Sciatic nerve (tissue), 2 donors: ENCODE results near the gene ANXA2. TPM values are rescaled to one million over a fixed set of nuclear protein-coding genes. Genes with fewer than 3 reads are reported as not detected.
"Not testable (repeated sequence)": the region's sequence is repeated elsewhere in the genome, so short reads cannot be mapped to it uniquely, and the experiment has no call there.

ENCODE experiments used
- ATAC-seq: fragments of 200-7000 bp; cut with Tn5 transposase; one replicate; pipeline ENCODE4 v1.9.1; 2020; ENCODE audit warnings: mild to moderate bottlenecking, moderate library complexity
- DNase-seq: peaks from one replicate; pipeline ENCODE4 v3.0.0-alpha.2; 2020; ENCODE audit warnings: low spot score
- intact Hi-C: fragments of 100-400 bp; cut with DNase I; formaldehyde crosslinking; loops from one replicate; pipeline ENCODE4 v1.14.2; 2022
- total RNA-seq: library from RNA; stranded (reverse); fragmentation: NEBNext Ultra II Directional; extraction: Animal tissue kit (Norgen Biotek cat#: 25700); gene quantifications from one replicate; pipeline ENCODE4 v1.2.1, GENCODE V29; 2021
- donor health status: DM: no; HTN: no; CAD: no.
- donor health status: DM: no; HTN: no; CAD: no.

Gene ANXA2
- total RNA-seq, 1 donor from 2014 or later, result 904 TPM

GRCh38 chr15:60412807-60413206 lies 15.0 kb upstream of the ANXA2 start:
- intact Hi-C loops, DNase-seq, ATAC-seq: not testable (repeated sequence)

GRCh38 chr15:60411774-60412425 lies 14.1 kb upstream of the ANXA2 start:
- DNase-seq (no peak), ATAC-seq (no peak)
- intact Hi-C loops, result no loop called here

- intact Hi-C loops, ATAC-seq, DNase-seq: not testable (repeated sequence)
These were observed 12.6 kb upstream of the ANXA2 start for GRCh38 chr15:60410350-60410749.

GRCh38 chr15:60408463-60408981 lies 10.7 kb upstream of the ANXA2 start:
- intact Hi-C loops, result no loop called here
- DNase-seq, result no peak
- peak; percentile 59 for ATAC-seq

- ATAC-seq (peak; percentile 88), DNase-seq (no peak)
- intact Hi-C loops, result no loop called here
These were observed 9.6 kb upstream of the ANXA2 start for GRCh38 chr15:60407415-60407805.

GRCh38 chr15:60406513-60407414 lies 9.0 kb upstream of the ANXA2 start:
- ATAC-seq (no peak), DNase-seq (no peak)
- intact Hi-C loops, result no loop called here

GRCh38 chr15:60405399-60405798 lies 7.6 kb upstream of the ANXA2 start:
- intact Hi-C loops, result no loop called here
- ATAC-seq, result no peak
- DNase-seq, result no peak

GRCh38 chr15:60404351-60404750 lies 6.6 kb upstream of the ANXA2 start:
- DNase-seq, intact Hi-C loops, ATAC-seq: not testable (repeated sequence)

GRCh38 chr15:60400944-60401343 lies 3.2 kb upstream of the ANXA2 start:
- ATAC-seq, result no peak
- intact Hi-C loops, result no loop called here
- no peak for DNase-seq

- ATAC-seq, result no peak
- no peak for DNase-seq
- intact Hi-C loops, result no loop called here
These were observed 2.1 kb upstream of the ANXA2 start for GRCh38 chr15:60399931-60400330.

- DNase-seq (no peak), ATAC-seq (no peak)
- intact Hi-C loops, result no loop called here
These were observed 1.6 kb upstream of the ANXA2 start for GRCh38 chr15:60399246-60399915.

GRCh38 chr15:60396958-60397771 lies 621 bp downstream of the ANXA2 start:
- intact Hi-C loops, result no loop called here
- ATAC-seq, result peak; percentile 38
- DNase-seq, result peak; percentile 75

- no peak for DNase-seq
- ATAC-seq, result no peak
- intact Hi-C loops, result no loop called here
These were observed 1.2 kb downstream of the ANXA2 start for GRCh38 chr15:60396560-60396957.

GRCh38 chr15:60396100-60396499 lies 1.7 kb downstream of the ANXA2 start:
- DNase-seq (no peak), ATAC-seq (no peak)
- intact Hi-C loops, result no loop called here

GRCh38 chr15:60395276-60396011 lies 2.3 kb downstream of the ANXA2 start:
- no peak for DNase-seq

GRCh38 chr15:60394689-60395097 lies 3.1 kb downstream of the ANXA2 start:
- DNase-seq (no peak), ATAC-seq (no peak)
- intact Hi-C loops, result no loop called here

More at GRCh38 chr15:60395276-60396011, 2.3 kb downstream of the ANXA2 start:
- intact Hi-C loops, result no loop called here
- no peak for ATAC-seq

- DNase-seq, result peak; percentile 79
- intact Hi-C loops, result no loop called here
- ATAC-seq, result peak; percentile 77
These were observed 4.6 kb downstream of the ANXA2 start for GRCh38 chr15:60392986-60393790.
